GM21515 (cell line): ENCODE measurements around the gene SRXN1.

Experiments used
- ATAC-seq: cut with Tn5 transposase; IDR thresholded peaks from one replicate; pipeline ENCODE4 v1.9.1; 2021; ENCODE audit not compliant: unreplicated experiment

Gene SRXN1

GRCh38 chr20:675453-676314, 22.7 kb upstream of the SRXN1 start, which contains the start of gene SCRT2:
SCRT2 (minus strand) TSS chr20:675802; CDS start chr20:675601, 201 bp downstream.
- no peak for ATAC-seq

GRCh38 chr20:675033-675452, 22.0 kb upstream of the SRXN1 start:
- no peak for ATAC-seq

- ATAC-seq, result no peak
Measured at GRCh38 chr20:673603-674001, 20.6 kb upstream of the SRXN1 start.

- ATAC-seq, result no peak
Measured at GRCh38 chr20:672963-673602, 20.1 kb upstream of the SRXN1 start.

GRCh38 chr20:671252-672030, 18.4 kb upstream of the SRXN1 start:
- ATAC-seq, result no peak

GRCh38 chr20:669573-669972, 16.6 kb upstream of the SRXN1 start:
- ATAC-seq, result no peak

GRCh38 chr20:668638-669037, 15.6 kb upstream of the SRXN1 start:
- ATAC-seq, result no peak

- no peak for ATAC-seq
Measured at GRCh38 chr20:668050-668449, 15.1 kb upstream of the SRXN1 start.

- ATAC-seq, result no peak
Measured at GRCh38 chr20:667351-668034, 14.5 kb upstream of the SRXN1 start.

- ATAC-seq, result no peak
Measured at GRCh38 chr20:666877-667276, 13.9 kb upstream of the SRXN1 start.

GRCh38 chr20:665276-665675, 12.3 kb upstream of the SRXN1 start:
- no peak for ATAC-seq

GRCh38 chr20:664576-664975, 11.6 kb upstream of the SRXN1 start:
- no peak for ATAC-seq

- no peak for ATAC-seq
Measured at GRCh38 chr20:664151-664550, 11.2 kb upstream of the SRXN1 start.

- ATAC-seq, result no peak
Measured at GRCh38 chr20:663315-664090, 10.5 kb upstream of the SRXN1 start.

GRCh38 chr20:662277-663192, 9.5 kb upstream of the SRXN1 start:
- ATAC-seq, result no peak

GRCh38 chr20:661474-662270, 8.7 kb upstream of the SRXN1 start:
- ATAC-seq, result no peak

- no peak for ATAC-seq
Measured at GRCh38 chr20:658731-659291, 5.8 kb upstream of the SRXN1 start.

GRCh38 chr20:658202-658601, 5.2 kb upstream of the SRXN1 start:
- ATAC-seq, result no peak
